DOHH2 (cell line): Measurements from ENCODE around the gene SLC7A6OS.

Source experiments
- CTCF ChIP-seq: fragments of 200-600 bp; sonication (generic); IDR thresholded peaks from one replicate; pipeline ENCODE4 v1.5.1; 2014; ENCODE audit warnings: antibody characterized with exemption, mild to moderate bottlenecking, low read depth, low read length; ENCODE audit not compliant: poor library complexity, severe bottlenecking
- EZH2phosphoT487 ChIP-seq: fragments of 200-600 bp; sonication (generic); IDR thresholded peaks from 2 replicates; pipeline ENCODE4 v1.6.1; 2017; ENCODE audit warnings: borderline replicate concordance, mild to moderate bottlenecking, antibody characterized with exemption, low read length, moderate library complexity, mixed read lengths

GRCh38 chr16:68284847-68285246, 25.9 kb downstream of the SLC7A6OS start:
- TF ChIP-seq CTCF (no peak), EZH2phosphoT487 (no peak)
